AG04449 (cell line): ENCODE data around the gene EPHB2.

Experiments
- CTCF ChIA-PET: fragments of 350-600 bp; formaldehyde crosslinking; extraction: SDS; loops from one replicate; lab custom pipeline; 2021; ENCODE audit warnings: antibody characterized with exemption; lab: Yijun Ruan, JAX
- POLR2A ChIA-PET: fragments of 400-600, 350-600 bp; formaldehyde crosslinking; extraction: SDS; loops from one replicate; lab custom pipeline; 2020; ENCODE audit warnings: antibody characterized with exemption, inconsistent platforms; lab: Yijun Ruan, JAX
- DNase-seq: peaks from one replicate; pipeline ENCODE4 v3.0.0-alpha.2; 2010; ENCODE audit warnings: low read depth, low spot score
- H3K4me3 ChIP-seq: 2 replicates; pipeline ENCODE4 v1.5.1; 2011; ENCODE audit warnings: low read depth, mild to moderate bottlenecking, control low read depth, low read length
- TF ChIP-seq, protein P1 (sequence below): IDR thresholded peaks from one replicate; pipeline ENCODE4 v1.5.1; 2011; ENCODE audit warnings: mild to moderate bottlenecking, moderate library complexity, low read length, control low read depth, inconsistent platforms; ENCODE audit not compliant: insufficient read depth; ENCODE audit errors: missing control alignments

The EPHB2 gene

DNA sequence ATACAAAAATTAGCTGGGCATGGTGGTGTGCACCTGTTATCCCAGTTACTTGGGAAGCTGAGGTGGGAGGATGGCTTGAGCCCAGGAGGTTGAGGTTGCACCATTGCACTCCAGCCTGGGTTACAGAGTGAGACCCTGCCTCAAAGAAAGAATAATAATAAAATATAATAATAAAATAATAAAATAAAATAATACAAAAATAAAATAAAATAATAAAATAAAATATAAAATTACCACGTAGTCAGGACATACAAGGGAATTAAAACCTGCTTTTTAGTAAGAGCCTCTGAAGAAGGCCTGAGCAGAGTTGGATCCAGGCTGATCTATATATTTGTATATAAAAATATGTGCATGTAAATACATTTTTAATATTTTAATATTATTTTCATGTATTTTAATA is 41.7 kb downstream of the EPHB2 start:
- H3K4me3 ChIP-seq: no peak overlapping the region
- no peak for DNase-seq
- ChIA-PET POLR2A (no interaction called here), CTCF (no interaction called here)
- TF ChIP-seq, protein P1, sequence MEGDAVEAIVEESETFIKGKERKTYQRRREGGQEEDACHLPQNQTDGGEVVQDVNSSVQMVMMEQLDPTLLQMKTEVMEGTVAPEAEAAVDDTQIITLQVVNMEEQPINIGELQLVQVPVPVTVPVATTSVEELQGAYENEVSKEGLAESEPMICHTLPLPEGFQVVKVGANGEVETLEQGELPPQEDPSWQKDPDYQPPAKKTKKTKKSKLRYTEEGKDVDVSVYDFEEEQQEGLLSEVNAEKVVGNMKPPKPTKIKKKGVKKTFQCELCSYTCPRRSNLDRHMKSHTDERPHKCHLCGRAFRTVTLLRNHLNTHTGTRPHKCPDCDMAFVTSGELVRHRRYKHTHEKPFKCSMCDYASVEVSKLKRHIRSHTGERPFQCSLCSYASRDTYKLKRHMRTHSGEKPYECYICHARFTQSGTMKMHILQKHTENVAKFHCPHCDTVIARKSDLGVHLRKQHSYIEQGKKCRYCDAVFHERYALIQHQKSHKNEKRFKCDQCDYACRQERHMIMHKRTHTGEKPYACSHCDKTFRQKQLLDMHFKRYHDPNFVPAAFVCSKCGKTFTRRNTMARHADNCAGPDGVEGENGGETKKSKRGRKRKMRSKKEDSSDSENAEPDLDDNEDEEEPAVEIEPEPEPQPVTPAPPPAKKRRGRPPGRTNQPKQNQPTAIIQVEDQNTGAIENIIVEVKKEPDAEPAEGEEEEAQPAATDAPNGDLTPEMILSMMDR: no peak

DNA sequence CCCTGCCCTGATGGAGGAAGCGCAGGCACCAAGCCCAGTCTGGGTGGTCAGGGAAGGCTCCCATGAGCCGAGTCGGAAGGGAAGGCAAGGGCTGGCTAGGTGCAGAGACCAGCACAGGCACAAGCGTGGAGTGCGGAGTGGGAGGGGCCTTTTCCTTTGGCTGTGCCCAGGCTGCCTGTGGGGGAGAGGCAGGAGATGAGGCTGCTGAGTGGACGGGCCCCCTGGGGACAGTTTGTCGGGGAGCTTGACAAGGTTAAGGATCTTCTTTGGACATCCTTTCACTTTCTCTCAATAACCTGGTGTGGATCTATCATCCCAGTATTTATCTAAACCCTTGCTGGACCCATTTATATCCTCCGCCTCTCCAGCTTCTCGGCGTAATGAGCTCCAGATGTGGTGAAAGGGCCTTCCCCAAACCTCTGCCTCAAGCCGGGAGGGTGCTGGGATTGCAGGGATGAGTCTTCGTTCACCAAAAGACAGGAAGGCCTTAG is 42.9 kb downstream of the EPHB2 start:
- no peak for DNase-seq
- peak overlapping the region; percentile 25 for H3K4me3 ChIP-seq
- TF ChIP-seq, protein P1: no peak
- ChIA-PET CTCF (interaction anchor here (0.9 to 1.9 kb wide), 3 partner anchors 8 to 108 kb away, joined by 3 to 8 read pairs (median 4); no protein-coding TSS in a partner anchor), POLR2A (no interaction called here)

DNA sequence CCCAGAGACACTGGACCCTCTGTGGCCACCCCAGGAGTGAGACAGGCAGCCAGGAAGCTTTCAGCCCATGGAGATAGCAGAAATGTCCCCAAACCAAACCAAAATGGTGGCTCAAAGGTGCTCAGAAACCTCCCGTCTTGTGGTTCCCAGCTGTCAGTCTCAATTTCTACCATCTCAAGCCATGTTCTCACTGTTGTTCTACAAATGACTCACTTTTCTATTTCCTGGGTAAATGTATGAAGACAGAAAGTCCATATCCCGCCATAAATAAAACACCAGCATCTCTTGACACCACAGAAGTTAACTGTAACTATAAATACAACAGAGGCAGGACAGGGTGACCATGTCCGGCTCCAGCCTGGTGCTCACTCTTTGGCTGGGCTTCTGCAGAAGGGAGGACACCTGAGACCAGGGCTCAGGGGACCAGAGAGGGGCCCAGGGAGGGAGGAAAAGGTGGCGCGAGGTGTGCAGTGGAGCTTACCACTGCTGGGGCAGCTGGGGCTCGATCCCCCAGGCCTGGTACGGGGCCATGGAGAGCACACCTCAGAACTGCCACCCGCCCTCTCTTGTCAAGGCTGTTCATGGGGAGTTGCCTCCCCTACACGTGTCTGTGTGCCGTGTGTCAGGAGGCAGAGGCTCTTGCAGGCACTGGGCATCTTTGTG is 43.6 kb downstream of the EPHB2 start:
- ChIA-PET POLR2A (no interaction called here), CTCF (interaction anchor here (0.9 to 1.9 kb wide), 3 partner anchors 9 to 108 kb away, joined by 3 to 8 read pairs (median 4); no protein-coding TSS in a partner anchor)
- TF ChIP-seq, protein P1: no peak
- DNase-seq: no peak
- no peak overlapping the region for H3K4me3 ChIP-seq

DNA sequence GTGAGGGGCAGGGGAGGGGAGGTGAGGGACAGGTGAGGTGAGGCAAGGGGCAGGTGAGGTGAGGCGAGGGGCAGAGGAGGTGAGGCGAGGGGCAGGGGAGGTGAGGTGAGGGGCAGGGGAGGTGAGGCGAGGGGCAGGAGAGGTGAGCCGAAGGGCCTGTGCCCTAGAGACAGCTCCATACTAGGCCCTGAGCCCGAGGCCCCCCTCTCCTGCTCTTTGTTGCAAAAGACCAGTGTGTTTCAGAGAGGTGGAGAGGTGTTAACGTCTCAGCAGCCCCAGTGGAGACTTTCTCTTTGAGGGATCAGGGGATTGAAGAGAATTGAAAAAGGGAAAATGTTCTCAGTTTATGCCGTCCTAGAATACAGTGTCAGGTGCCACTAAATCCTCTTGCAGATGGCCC is 44.2 kb downstream of the EPHB2 start:
- CTCF ChIA-PET: interaction anchor here (1.9 kb wide), 1 partner anchor 107 kb away, joined by 8 read pairs; no protein-coding TSS in a partner anchor
- POLR2A ChIA-PET: no interaction called here
- no peak overlapping the region for H3K4me3 ChIP-seq
- no peak for DNase-seq
- TF ChIP-seq, protein P1: no peak

DNA sequence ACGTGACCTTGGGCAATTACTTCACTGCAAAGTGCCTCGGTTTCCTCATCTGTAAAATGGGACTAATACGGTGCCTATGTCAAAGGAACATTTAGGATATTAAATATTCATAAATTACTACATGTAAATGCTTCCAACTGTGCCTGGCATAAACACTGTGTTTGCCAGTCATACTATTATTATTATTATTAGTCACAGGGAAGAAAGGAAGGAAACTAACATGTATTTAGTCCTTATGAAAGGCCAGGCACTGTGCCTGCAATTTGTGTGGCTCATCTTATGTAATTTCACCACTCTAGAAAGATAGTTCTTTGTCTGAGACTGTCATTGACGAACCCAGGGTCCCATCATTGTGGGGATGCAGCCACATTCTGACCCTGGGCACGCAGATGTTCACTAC is 45.0 kb downstream of the EPHB2 start:
- ChIA-PET CTCF (interaction anchor here (1.3 kb wide), 1 partner anchor 51 kb away, joined by 3 read pairs; no protein-coding TSS in a partner anchor), POLR2A (no interaction called here)
- TF ChIP-seq, protein P1: no peak
- H3K4me3 ChIP-seq: no peak overlapping the region
- no peak for DNase-seq

DNA sequence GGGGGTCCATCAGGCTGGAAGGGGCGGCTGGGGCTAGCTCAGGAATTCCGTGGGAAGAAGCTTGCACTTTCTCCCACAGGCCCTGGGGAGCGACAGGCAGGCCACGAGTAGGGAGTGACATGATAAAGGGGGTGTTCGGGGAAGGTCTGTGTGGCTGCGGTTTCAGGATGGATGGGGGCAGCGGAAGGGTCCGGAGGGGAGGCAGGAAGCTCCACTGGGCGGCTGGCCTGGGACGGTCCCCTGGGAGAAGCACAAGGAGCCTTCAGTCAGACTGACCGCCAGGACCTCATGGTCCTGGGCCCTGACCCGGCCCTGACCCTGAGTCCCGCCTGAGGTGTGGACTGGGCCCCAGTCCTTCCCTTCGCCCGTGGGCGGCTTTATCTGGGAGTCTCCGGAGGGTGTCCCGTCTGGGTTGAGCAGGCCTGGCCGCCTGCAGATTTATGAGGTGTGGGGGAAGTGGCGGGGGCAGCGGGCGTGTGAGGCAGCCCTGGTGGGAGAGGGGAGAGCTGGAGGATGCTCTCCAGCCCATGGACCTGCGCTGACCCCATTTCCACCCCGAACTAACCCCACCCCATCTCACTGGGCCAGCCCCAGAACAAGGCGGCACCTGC is 45.6 kb downstream of the EPHB2 start:
- CTCF ChIA-PET: interaction anchor here (1.3 kb wide), 1 partner anchor 52 kb away, joined by 3 read pairs; no protein-coding TSS in a partner anchor
- DNase-seq: no peak
- TF ChIP-seq, protein P1: no peak
- H3K4me3 ChIP-seq: no peak overlapping the region
- POLR2A ChIA-PET: no interaction called here
